ENCODE data around the gene GRK7.

Gene GRK7

DNA sequence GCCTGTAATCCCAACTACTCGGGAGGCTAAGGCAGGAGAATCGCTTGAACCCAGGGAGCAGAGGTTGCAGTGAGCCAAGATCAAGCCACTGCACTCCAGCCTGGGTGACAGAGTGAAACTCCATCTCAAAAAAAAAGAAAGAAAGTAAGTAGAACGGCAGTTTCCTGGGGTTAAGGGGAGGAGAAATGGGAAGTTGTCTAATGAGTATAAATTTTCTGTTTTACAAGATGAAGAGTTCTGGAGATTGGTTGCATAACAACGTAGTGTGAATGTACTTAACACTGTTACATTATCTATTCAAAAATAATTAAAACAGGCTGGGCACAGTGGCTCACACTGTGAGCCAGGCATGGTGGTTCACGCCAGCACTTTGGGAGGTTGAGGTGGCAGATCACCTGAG lies 45.4 kb downstream of the GRK7 start:
- TF ChIP-seq, protein P1, sequence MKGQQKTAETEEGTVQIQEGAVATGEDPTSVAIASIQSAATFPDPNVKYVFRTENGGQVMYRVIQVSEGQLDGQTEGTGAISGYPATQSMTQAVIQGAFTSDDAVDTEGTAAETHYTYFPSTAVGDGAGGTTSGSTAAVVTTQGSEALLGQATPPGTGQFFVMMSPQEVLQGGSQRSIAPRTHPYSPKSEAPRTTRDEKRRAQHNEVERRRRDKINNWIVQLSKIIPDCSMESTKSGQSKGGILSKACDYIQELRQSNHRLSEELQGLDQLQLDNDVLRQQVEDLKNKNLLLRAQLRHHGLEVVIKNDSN (IDR thresholded peaks at IDR 0.05), result no peak
- TF ChIP-seq, protein P2, sequence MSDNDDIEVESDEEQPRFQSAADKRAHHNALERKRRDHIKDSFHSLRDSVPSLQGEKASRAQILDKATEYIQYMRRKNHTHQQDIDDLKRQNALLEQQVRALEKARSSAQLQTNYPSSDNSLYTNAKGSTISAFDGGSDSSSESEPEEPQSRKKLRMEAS (IDR thresholded peaks at IDR 0.05), result no peak
- TF ChIP-seq NFIC (IDR thresholded peaks at IDR 0.05), result no peak
- no peak for TF ChIP-seq RAD21 (IDR thresholded peaks at IDR 0.05; ENCODE audit: low read depth)
- no peak for TF ChIP-seq ZBTB7A (IDR thresholded peaks at IDR 0.05; ENCODE audit: low read depth)
- no peak for TF ChIP-seq FOXM1 (IDR thresholded peaks at IDR 0.05; ENCODE audit: borderline replicate concordance, low read depth)
- TF ChIP-seq YY1 (IDR thresholded peaks at IDR 0.05; ENCODE audit: low read depth), result no peak
- no peak for TF ChIP-seq CEBPB (IDR thresholded peaks at IDR 0.05)
- TF ChIP-seq CREB1 (IDR thresholded peaks at IDR 0.05; ENCODE audit: low read depth), result no peak
- TF ChIP-seq REST (IDR thresholded peaks at IDR 0.05; ENCODE audit: low read depth), result no peak
- TF ChIP-seq TAF1 (IDR thresholded peaks at IDR 0.05; ENCODE audit: low read depth), result no peak
- TF ChIP-seq TCF12 (IDR thresholded peaks at IDR 0.05; ENCODE audit: low read depth), result no peak
- TF ChIP-seq TEAD4 (IDR thresholded peaks at IDR 0.05), result no peak
- no peak for TF ChIP-seq EGR1 (IDR thresholded peaks at IDR 0.05)
- no peak for TF ChIP-seq EP300 (IDR thresholded peaks at IDR 0.05; ENCODE audit: borderline replicate concordance)

DNA sequence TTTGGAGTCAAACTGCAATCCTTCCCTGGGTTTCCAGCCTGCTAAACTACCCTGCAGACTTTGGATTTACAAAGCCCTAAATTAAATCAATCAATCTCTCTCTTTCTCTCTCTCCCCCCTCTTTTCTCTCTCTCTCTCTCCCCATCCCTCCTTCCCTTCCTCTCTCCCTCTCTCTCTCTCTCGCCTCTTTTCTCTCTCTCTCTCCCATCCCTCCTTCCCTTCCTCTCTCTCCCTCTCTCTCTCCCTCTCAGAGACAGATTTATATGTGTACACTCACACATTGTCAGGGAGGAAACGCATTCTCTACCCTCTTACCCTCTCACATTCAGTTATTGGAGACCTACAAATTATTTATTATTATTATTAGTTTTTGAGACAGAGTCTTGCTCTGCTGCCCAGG lies 47.0 kb downstream of the GRK7 start:
- TF ChIP-seq, protein P1 (IDR thresholded peaks at IDR 0.05), result no peak
- TF ChIP-seq EGR1 (IDR thresholded peaks at IDR 0.05) (no peak), NFIC (IDR thresholded peaks at IDR 0.05) (no peak), REST (IDR thresholded peaks at IDR 0.05; ENCODE audit: low read depth) (no peak), TAF1 (IDR thresholded peaks at IDR 0.05; ENCODE audit: low read depth) (no peak), TEAD4 (IDR thresholded peaks at IDR 0.05) (no peak), ZBTB7A (IDR thresholded peaks at IDR 0.05; ENCODE audit: low read depth) (no peak), YY1 (IDR thresholded peaks at IDR 0.05; ENCODE audit: low read depth) (no peak), TCF12 (IDR thresholded peaks at IDR 0.05; ENCODE audit: low read depth) (no peak), EP300 (IDR thresholded peaks at IDR 0.05; ENCODE audit: borderline replicate concordance) (no peak), CEBPB (IDR thresholded peaks at IDR 0.05) (no peak), RAD21 (IDR thresholded peaks at IDR 0.05; ENCODE audit: low read depth) (no peak), FOXM1 (IDR thresholded peaks at IDR 0.05; ENCODE audit: borderline replicate concordance, low read depth) (no peak), CREB1 (IDR thresholded peaks at IDR 0.05; ENCODE audit: low read depth) (no peak)
- TF ChIP-seq, protein P2 (IDR thresholded peaks at IDR 0.05), result no peak

DNA sequence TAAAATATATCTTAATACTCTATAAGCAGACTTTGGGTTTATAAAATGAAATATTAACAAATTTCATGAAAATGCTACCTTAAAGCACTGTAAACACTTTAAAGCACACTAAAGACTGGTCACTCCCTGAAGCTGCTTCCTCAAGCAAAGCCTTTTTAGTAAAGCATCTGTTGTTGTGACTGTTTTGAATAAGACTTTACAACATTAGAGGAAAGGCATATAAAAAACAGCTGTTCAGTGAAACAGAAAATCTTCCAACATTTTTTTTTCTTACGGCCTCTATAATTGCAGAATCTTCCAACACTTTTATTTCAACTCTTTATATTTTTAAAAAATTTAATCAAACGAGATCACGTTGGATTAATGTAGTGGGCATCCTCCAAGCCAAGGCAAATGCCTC lies 48.1 kb downstream of the GRK7 start:
- TF ChIP-seq CEBPB (IDR thresholded peaks at IDR 0.05) (no peak), TEAD4 (IDR thresholded peaks at IDR 0.05) (no peak), YY1 (IDR thresholded peaks at IDR 0.05; ENCODE audit: low read depth) (no peak), FOXM1 (IDR thresholded peaks at IDR 0.05; ENCODE audit: borderline replicate concordance, low read depth) (no peak), TCF12 (IDR thresholded peaks at IDR 0.05; ENCODE audit: low read depth) (no peak), ZBTB7A (IDR thresholded peaks at IDR 0.05; ENCODE audit: low read depth) (no peak), EGR1 (IDR thresholded peaks at IDR 0.05) (no peak), EP300 (IDR thresholded peaks at IDR 0.05; ENCODE audit: borderline replicate concordance) (no peak), TAF1 (IDR thresholded peaks at IDR 0.05; ENCODE audit: low read depth) (no peak), REST (IDR thresholded peaks at IDR 0.05; ENCODE audit: low read depth) (no peak), NFIC (IDR thresholded peaks at IDR 0.05) (no peak), CREB1 (IDR thresholded peaks at IDR 0.05; ENCODE audit: low read depth) (no peak), RAD21 (IDR thresholded peaks at IDR 0.05; ENCODE audit: low read depth) (no peak)
- TF ChIP-seq, protein P1 (IDR thresholded peaks at IDR 0.05), result no peak
- TF ChIP-seq, protein P2 (IDR thresholded peaks at IDR 0.05), result no peak

Data from Ishikawa (cell line).